ENCODE results near the gene L3MBTL3. TPM values are rescaled to one million over a fixed set of nuclear protein-coding genes. Genes with fewer than 3 reads are reported as not detected.

L3MBTL3 gene
- total RNA-seq (2014; rRNA removed) (3.0 and 3.1 TPM in 2 replicates), Bru-seq, nascent RNA (percentile 51 among the genes with signal in this experiment), BruChase-seq, experiment 1, labeled RNA remaining after a 6-hour chase (percentile 42 among the genes with signal in this experiment), BruChase-seq, experiment 2, labeled RNA remaining after a 2-hour chase (percentile 42 among the genes with signal in this experiment)
- long read RNA-seq, partial matches to known transcripts: 2 of 3 reads
- long read RNA-seq, other reads (novel, unspliced or antisense): 1 of 3 reads

DNA sequence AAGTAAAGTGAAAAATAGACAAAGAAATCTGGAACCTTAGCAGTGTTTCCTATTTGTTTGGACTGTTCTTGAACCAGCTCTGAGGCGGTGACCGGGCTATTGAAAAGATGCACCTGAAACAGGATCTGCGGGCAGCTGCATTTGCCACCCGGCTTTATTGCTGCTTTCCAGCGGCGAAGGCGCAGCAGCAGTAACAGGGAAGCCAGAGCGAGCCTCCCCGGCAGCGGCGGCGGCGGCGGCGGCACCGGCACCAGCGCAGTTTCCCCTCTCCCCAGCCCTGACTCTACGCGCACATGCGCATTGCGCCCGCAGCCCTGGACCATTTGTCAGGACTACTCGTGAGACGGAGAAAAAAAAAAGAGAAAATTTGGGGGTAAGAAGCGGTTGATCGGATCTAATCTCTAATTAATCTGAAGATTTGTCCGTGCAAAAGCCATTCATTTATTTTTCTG is at the start of gene L3MBTL3:
L3MBTL3 (plus strand) TSS at position 290 of the 452 bp plus-strand sequence. CDS start 24,119 bp downstream, outside the sequence.
- Histone ChIP-seq H3K9ac (ENCODE audit: low read length) (peak within 1 kb of the TSS; percentile 29; the same call in 1 of the 2 replicates), H3K9me2 (replicated peaks; ENCODE audit: low read length) (no peaks in the 10 kb centered on the region), H3F3A (ENCODE audit: low read length, unreplicated experiment) (no peaks in the 10 kb centered on the region), H4K20me1 (ENCODE audit: low read length) (no peaks in the 10 kb centered on the region), H3K4me2 (ENCODE audit: low read length) (peak within 1 kb of the TSS; percentile 88), H3K27me3 (ENCODE audit: low read length) (no peaks in the 10 kb centered on the region), H3K36me3 (ENCODE audit: low read depth, low read length) (no peaks in the 10 kb centered on the region), H3K79me2 (ENCODE audit: low read length) (no peaks in the 10 kb centered on the region), H3K4me1 (ENCODE audit: insufficient read depth, low read length) (no peaks in the 10 kb centered on the region; the same call in 1 of the 2 replicates), H3K27ac (ENCODE audit: low read length) (no peak within 1 kb of the TSS), H2AFZ (ENCODE audit: low read length) (peak within 1 kb of the TSS; percentile 99), H3K9me3 (ENCODE audit: low read length) (no peaks in the 10 kb centered on the region), H3K4me3 (ENCODE audit: low read length) (peak within 1 kb of the TSS; percentile 90)
- BruUV-seq (replicated peaks): no TSS peak
- ChIA-PET POLR2A (ENCODE audit: unreplicated experiment) (no interaction called here), CTCF (no interaction called here)
- ATAC-seq: peak; percentile 79
- TF ChIP-seq EZH2 (IDR thresholded peaks at IDR 0.05; ENCODE audit: low read length, unreplicated experiment) (no peak), EZH2phosphoT487 (IDR thresholded peaks at IDR 0.05; ENCODE audit: borderline replicate concordance, low read length) (no peak)
- TF ChIP-seq, protein P1, sequence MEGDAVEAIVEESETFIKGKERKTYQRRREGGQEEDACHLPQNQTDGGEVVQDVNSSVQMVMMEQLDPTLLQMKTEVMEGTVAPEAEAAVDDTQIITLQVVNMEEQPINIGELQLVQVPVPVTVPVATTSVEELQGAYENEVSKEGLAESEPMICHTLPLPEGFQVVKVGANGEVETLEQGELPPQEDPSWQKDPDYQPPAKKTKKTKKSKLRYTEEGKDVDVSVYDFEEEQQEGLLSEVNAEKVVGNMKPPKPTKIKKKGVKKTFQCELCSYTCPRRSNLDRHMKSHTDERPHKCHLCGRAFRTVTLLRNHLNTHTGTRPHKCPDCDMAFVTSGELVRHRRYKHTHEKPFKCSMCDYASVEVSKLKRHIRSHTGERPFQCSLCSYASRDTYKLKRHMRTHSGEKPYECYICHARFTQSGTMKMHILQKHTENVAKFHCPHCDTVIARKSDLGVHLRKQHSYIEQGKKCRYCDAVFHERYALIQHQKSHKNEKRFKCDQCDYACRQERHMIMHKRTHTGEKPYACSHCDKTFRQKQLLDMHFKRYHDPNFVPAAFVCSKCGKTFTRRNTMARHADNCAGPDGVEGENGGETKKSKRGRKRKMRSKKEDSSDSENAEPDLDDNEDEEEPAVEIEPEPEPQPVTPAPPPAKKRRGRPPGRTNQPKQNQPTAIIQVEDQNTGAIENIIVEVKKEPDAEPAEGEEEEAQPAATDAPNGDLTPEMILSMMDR (conservative IDR thresholded peaks at IDR 0.05; ENCODE audit: low read depth, low read length): no peak
- intact Hi-C loops (cut with micrococcal nuclease): loop anchor here (2.0 kb wide), 2 partner anchors 80 to 270 kb away; no protein-coding TSS in a partner anchor
- DNase-seq: peak; percentile 74

DNA sequence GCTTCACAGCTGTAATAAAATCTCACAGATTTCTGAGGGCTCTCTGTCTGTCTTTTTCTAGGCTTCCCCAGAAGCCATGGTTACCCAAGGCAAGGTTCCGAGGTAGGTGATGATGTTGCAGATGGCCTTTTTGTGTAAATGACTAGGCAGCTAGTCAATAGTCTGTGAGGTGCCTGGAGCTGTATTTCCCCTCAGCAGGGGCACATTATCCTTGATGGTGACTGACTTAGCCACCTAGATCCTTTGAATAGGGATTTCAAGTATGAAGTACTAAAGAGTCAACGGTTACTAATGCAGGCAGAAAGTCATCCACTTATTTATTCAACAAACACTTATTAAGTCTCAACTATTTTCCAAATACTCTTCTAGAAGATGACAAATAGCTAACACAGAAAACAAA is 49.3 kb upstream of the L3MBTL3 start:
- Histone ChIP-seq H3K9ac (ENCODE audit: low read length) (no peak overlapping the region), H3K27ac (ENCODE audit: low read length) (no peak overlapping the region), H3K4me2 (ENCODE audit: low read length) (no peak overlapping the region), H3F3A (ENCODE audit: low read length, unreplicated experiment) (no peaks in the 10 kb centered on the region), H3K36me3 (ENCODE audit: low read depth, low read length) (no peaks in the 10 kb centered on the region), H3K27me3 (ENCODE audit: low read length) (no peaks in the 10 kb centered on the region), H3K4me3 (ENCODE audit: low read length) (no peak overlapping the region), H4K20me1 (ENCODE audit: low read length) (no peaks in the 10 kb centered on the region), H3K9me3 (ENCODE audit: low read length) (no peaks in the 10 kb centered on the region), H3K79me2 (ENCODE audit: low read length) (no peaks in the 10 kb centered on the region), H2AFZ (ENCODE audit: low read length) (no peak overlapping the region), H3K9me2 (replicated peaks; ENCODE audit: low read length) (no peaks in the 10 kb centered on the region), H3K4me1 (ENCODE audit: insufficient read depth, low read length) (no peaks in the 10 kb centered on the region)
- no TSS peak for BruUV-seq (replicated peaks)
- DNase-seq (peak; percentile 2), ATAC-seq (no peak)
- POLR2A ChIA-PET (ENCODE audit: unreplicated experiment): no interaction called here
- intact Hi-C loops (cut with micrococcal nuclease): no loop called here
- CTCF ChIA-PET: no interaction called here
- TF ChIP-seq, protein P1 (conservative IDR thresholded peaks at IDR 0.05; ENCODE audit: low read depth, low read length): no peak
- TF ChIP-seq EZH2phosphoT487 (IDR thresholded peaks at IDR 0.05; ENCODE audit: borderline replicate concordance, low read length) (no peak), EZH2 (IDR thresholded peaks at IDR 0.05; ENCODE audit: low read length, unreplicated experiment) (no peak)

DNA sequence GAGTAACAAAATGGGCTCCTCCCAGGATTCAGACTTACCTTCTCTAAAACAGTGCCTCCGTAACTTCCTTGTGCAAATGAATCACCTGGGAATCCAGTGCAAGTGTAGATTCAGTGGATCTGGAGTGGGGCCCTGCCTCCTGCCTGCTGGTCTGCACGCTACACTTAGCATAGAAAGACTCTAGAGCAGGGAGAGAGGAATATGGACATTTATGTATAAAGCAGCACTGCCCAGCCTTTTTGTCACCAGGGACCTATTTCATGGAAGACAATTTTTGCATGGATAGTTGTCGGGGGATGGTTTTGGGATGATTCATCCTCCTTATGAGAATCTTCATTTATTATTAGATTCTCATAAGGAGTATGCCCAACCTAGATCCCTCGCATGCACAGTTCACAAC is 42.3 kb upstream of the L3MBTL3 start:
- Histone ChIP-seq H3K9me2 (replicated peaks; ENCODE audit: low read length) (no peaks in the 10 kb centered on the region), H3K4me3 (ENCODE audit: low read length) (no peak overlapping the region), H3K9me3 (ENCODE audit: low read length) (no peaks in the 10 kb centered on the region), H3F3A (ENCODE audit: low read length, unreplicated experiment) (no peaks in the 10 kb centered on the region), H3K4me2 (ENCODE audit: low read length) (no peak overlapping the region), H3K27me3 (ENCODE audit: low read length) (no peaks in the 10 kb centered on the region), H3K27ac (ENCODE audit: low read length) (no peak overlapping the region), H2AFZ (ENCODE audit: low read length) (no peak overlapping the region), H4K20me1 (ENCODE audit: low read length) (no peaks in the 10 kb centered on the region), H3K4me1 (ENCODE audit: insufficient read depth, low read length) (no peaks in the 10 kb centered on the region), H3K36me3 (ENCODE audit: low read depth, low read length) (no peaks in the 10 kb centered on the region), H3K9ac (ENCODE audit: low read length) (no peak overlapping the region), H3K79me2 (ENCODE audit: low read length) (no peaks in the 10 kb centered on the region)
- ATAC-seq (no peak), DNase-seq (no peak)
- BruUV-seq (replicated peaks): no TSS peak
- intact Hi-C loops (cut with micrococcal nuclease): no loop called here
- TF ChIP-seq, protein P1 (conservative IDR thresholded peaks at IDR 0.05; ENCODE audit: low read depth, low read length): no peak
- TF ChIP-seq EZH2 (IDR thresholded peaks at IDR 0.05; ENCODE audit: low read length, unreplicated experiment) (no peak), EZH2phosphoT487 (IDR thresholded peaks at IDR 0.05; ENCODE audit: borderline replicate concordance, low read length) (no peak)
- CTCF ChIA-PET: no interaction called here
- POLR2A ChIA-PET (ENCODE audit: unreplicated experiment): no interaction called here
